HG02798 (cell line): ENCODE measurements around the gene DOLK.
"Not testable (repeated sequence)": the region's sequence is repeated elsewhere in the genome, so short reads cannot be mapped to it uniquely, and the experiment has no call there.

Experiments
- ATAC-seq: cut with Tn5 transposase; IDR thresholded peaks from one replicate; pipeline ENCODE4 v1.9.1; 2021; ENCODE audit warnings: mild to moderate bottlenecking; ENCODE audit not compliant: unreplicated experiment, poor library complexity

The DOLK gene

GRCh38 chr9:128947527-128948301 lies at the start of gene DOLK, which contains the start of gene NUP188:
Gene DOLK (minus strand): TSS chr9:128947603. CDS start chr9:128947303, 300 bp downstream.
Gene NUP188 (plus strand): TSS chr9:128947699. CDS start chr9:128947720, 21 bp downstream.
- ATAC-seq: peak; percentile 85

DNA sequence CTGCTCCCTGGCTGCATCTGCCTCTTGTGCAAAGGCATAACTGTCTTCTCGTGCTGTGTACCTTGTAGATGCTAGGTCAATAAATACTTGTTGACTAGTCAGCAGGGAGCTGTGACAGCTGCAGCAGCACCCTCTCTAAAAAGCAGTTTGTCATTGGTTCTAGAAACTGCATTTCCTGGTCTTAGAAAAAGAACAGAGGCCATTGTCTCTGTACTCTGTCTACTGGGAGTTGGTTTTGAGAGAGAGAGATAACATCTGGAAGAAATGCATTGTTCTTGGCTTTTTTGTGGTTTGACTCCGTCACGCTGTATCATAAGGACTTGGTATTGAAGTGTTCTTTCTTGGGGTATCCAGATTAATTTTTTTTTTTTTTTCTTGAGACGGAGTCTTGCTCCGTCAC lies 48.4 kb upstream of the DOLK start:
- no peak for ATAC-seq

- no peak for ATAC-seq
These were observed 45.6 kb upstream of the DOLK start for GRCh38 chr9:128992995-128993394.

- ATAC-seq: no peak
These were observed 40.4 kb upstream of the DOLK start for GRCh38 chr9:128987805-128988204.

DNA sequence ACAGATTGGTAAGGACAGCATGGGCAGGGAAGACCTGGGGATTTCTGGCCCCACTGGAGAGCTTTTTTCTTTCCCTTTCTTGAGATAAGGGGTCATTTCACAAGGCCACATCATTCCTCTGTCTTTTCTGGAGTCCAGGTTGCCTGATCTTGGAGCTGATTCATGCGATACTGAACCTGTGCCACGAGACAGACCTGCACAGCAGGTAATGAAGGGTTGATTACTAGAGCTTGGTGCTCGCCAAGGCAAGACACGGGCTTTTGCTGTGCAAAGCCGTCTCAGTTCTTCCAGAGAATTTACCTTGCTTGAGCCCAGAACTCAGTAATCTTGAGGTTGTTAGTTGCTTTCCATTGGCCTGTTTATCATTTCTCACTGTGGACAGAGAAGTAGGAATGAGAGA lies 39.3 kb upstream of the DOLK start:
- no peak for ATAC-seq

- no peak for ATAC-seq
These were observed 36.1 kb upstream of the DOLK start for GRCh38 chr9:128983536-128983935.

DNA sequence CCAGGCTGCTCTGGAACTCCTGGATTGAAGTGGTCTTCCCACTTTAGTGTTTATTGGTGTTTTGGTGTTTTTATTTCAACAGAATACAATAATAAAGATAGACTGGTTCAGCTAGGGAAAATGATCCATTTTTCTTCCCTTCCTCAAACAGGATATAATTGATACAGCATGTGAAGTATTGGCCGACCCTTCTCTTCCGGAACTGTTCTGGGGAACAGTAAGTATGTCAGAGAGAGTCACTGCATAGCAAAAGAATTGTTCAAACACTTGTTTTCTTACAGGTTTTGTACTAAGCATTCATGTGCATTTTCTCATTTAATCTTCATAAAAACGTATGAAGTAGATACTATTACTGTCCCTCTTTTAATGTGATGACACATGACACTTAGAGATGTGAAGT lies 31.7 kb upstream of the DOLK start:
- ATAC-seq: no peak

DNA sequence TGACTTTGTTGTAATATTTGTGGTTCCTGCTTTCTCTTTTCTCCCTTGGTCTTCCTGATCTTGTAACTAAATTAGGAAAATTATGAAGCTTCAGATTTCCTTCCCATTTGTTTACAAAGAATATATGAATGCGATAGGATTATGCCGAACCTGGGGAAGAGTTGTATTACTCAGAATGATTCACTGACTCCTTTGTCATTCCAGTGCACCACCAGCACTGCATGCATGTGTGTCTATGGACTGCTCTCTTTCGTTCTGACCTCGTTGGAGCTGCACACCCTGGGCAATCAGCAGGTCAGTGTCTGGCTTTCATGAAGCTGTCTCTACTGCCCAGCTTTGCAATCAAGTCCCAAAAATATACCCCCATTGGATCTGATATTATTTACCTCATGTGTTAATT lies 25.6 kb upstream of the DOLK start:
- ATAC-seq: no peak

DNA sequence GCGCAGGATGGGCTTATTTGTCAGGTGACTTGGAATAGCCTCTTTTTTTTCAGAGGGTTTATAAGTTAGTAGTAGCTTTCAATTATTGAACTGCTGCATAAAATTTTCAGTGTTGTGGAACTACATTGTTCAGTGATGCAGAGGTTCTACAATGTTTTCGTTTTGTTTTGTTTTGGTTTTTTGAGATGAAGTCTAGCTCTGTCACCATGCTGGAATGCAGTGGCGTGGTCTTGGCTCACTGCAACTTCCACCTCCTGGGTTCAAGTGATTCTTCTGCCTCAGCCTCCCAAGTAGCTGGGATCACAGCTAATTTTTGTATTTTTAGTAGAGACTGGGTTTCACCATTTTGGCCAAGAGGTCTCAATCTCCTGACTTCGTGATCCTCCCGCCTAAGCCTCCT lies 22.1 kb upstream of the DOLK start:
- ATAC-seq: no peak

DNA sequence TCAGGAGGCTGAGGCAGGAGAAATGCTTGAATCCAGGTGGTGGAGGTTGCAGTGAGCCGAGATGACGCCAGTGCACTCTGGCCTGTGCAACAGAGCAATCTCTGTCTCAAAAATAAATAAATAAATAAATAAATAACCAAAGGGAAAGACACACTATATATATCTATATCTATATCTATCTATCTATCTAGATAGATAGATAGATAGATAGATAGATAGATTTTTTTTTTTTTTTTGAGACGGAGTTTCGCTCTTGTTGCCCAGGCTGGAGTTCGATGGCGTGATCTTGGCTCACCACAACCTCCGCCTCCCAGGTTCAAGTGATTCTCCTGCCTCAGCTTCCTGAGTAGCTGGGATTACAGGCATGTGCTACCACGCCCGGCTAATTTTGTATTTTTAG lies 14.0 kb upstream of the DOLK start:
- not testable (repeated sequence) for ATAC-seq

GRCh38 chr9:128947277-128947526 lies 201 bp downstream of the DOLK start:
- ATAC-seq: no peak

GRCh38 chr9:128946571-128947276 lies 679 bp downstream of the DOLK start:
- peak; percentile 24 for ATAC-seq

DNA sequence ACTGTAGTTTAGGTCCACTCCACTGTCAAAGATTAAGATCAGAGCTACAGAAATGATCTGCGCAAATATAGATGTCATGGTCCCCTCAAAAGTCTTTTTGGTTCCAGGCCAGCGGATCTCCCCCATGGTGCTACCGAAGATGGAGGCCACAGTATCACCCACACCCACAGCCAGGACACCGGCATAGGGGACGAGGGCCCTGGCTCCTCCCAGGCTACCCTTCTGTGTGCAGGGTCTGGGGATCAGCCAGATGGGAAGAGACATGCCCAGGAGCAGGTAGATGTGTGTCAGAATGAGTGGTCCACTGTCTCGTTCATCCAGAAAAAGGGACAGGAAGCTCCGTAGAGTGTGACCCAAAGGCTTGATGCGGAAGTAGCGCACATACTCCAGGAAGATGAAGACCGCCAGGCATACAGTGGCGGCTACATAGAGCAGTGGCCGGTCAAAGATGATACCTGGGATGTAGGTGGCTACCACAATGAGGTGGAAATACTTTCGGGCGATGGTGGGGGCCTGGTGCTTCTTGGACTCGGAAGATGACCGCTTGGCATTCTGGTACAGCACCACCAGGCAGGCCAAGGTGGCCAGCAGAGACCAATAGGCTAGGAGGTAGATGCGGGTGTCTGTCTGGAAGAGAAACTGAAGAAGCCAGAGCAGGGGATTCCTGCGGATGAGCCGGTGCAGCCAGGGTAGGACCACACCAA lies 1.5 kb downstream of the DOLK start:
- no peak for ATAC-seq

DNA sequence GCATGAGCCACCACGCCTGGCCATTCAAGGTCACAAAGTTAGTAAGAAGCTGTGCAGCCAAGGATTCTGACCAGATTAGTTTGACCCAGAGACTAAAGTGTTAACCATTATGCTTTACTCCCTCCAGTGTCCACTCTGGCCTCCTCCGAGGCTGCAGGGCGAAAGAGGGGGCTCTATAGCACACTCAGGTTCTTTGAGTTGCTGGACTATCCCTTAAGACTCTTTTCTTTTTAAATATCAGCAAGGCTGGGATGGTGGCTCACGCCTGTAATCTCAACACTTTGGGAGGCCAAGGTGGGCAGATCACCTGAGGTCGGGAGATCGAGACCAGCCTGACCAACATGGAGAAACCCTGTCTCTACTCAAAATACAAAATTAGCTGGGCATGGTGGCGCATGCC lies 2.4 kb downstream of the DOLK start:
- not testable (repeated sequence) for ATAC-seq

GRCh38 chr9:128943832-128944620 lies 3.4 kb downstream of the DOLK start:
- ATAC-seq: no peak

- ATAC-seq: no peak
These were observed 6.3 kb downstream of the DOLK start for GRCh38 chr9:128940946-128941755.

DNA sequence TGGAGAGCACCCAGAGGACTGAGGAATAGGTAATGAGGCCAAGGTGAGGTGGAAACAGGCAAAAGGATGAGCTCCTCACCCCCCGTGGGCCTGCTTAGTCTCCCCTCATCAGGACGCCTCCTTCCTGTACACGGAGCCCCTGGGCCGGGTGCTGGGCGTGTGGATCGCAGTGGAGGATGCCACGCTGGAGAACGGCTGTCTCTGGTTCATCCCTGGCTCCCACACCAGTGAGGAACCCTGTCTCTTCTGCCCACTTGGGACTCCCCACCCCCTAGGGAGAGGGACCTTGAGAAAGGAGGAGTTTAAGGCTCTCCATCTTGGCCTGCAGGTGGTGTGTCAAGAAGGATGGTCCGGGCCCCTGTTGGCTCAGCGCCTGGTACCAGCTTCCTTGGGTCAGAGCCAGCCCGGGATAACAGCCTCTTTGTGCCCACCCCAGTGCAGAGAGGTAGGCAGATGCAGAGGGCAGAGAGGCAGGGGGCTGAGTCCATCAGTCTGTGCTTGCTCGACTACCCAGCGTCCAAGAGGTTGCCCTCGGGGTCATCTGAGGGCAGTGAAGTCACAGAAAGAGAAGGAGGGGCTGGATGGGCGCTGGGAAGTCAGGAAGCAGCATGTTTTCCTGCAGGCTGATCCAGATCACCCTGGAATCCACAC lies 7.0 kb downstream of the DOLK start:
- ATAC-seq: no peak

- ATAC-seq: no peak
These were observed 9.9 kb downstream of the DOLK start for GRCh38 chr9:128937310-128938165.
